HepG2 (cell line): Measurements from ENCODE around the gene STKLD1. TPM values are rescaled to one million over a fixed set of nuclear protein-coding genes. Genes with fewer than 3 reads are reported as not detected.
A peak's percentile ranks its signal among the peaks of the same experiment; 100 is the strongest.

Source experiments
- ADNP ChIP-seq: sonication (generic); formaldehyde crosslinking; IDR thresholded peaks from 2 replicates; pipeline ENCODE4 v1.4.0; 2020; ENCODE audit warnings: missing genetic modification reagents
- BRD4 ChIP-seq: sonication (generic); formaldehyde crosslinking; IDR thresholded peaks from 2 replicates; pipeline ENCODE4 v1.4.0; 2020; ENCODE audit warnings: missing genetic modification reagents
- FOXA1 ChIP-seq, 2 experiments: fragments of 450-650 bp in 1 of 2; sonication (generic) in 1 of 2; formaldehyde crosslinking in 1 of 2; IDR thresholded peaks; 2 replicates each; pipeline versions ENCODE4 v1.4.0 to v1.6.1; 2016 to 2020; ENCODE audit warnings: missing genetic modification reagents in 1 of 2
- FOXM1 ChIP-seq: sonication (generic); formaldehyde crosslinking; IDR thresholded peaks from 2 replicates; pipeline ENCODE4 v1.5.0; 2020; ENCODE audit warnings: missing genetic modification reagents
- IRF9 ChIP-seq: sonication (generic); formaldehyde crosslinking; IDR thresholded peaks from 2 replicates; pipeline ENCODE4 v1.8.0; 2022; ENCODE audit warnings: missing genetic modification reagents, mild to moderate bottlenecking, borderline replicate concordance
- MED1 ChIP-seq: sonication (generic); formaldehyde crosslinking; IDR thresholded peaks from 2 replicates; pipeline ENCODE4 v1.4.0; 2020; ENCODE audit warnings: missing genetic modification reagents
- MLX ChIP-seq: IDR thresholded peaks from 2 replicates; pipeline ENCODE4 v1.6.1; 2016
- MXD3 ChIP-seq: IDR thresholded peaks from 2 replicates; pipeline ENCODE4 v1.6.1; 2016; ENCODE audit warnings: mild to moderate bottlenecking, missing biosample characterization, missing genetic modification reagents
- NCOR1 ChIP-seq: fragments of 200-600 bp; sonication (generic); IDR thresholded peaks from 2 replicates; pipeline ENCODE4 v1.7.0; 2017; ENCODE audit warnings: antibody characterized with exemption, low read length, borderline replicate concordance
- NFIB ChIP-seq: sonication (generic); formaldehyde crosslinking; IDR thresholded peaks from 2 replicates; pipeline ENCODE4 v1.9.0; 2021; ENCODE audit warnings: missing genetic modification reagents, mild to moderate bottlenecking, borderline replicate concordance
- NR2F1 ChIP-seq, 2 experiments: fragments of 450-650 bp in 1 of 2; formaldehyde crosslinking in 1 of 2; IDR thresholded peaks; 2 replicates each; pipeline versions ENCODE4 v1.5.0 to v1.6.1; 2016 to 2020; ENCODE audit warnings: mild to moderate bottlenecking in 1 of 2, missing compliant biosample characterization in 1 of 2, missing genetic modification reagents in 1 of 2, moderate library complexity in 1 of 2
- TBX2 ChIP-seq: sonication (generic); formaldehyde crosslinking; IDR thresholded peaks from 2 replicates; pipeline ENCODE4 v1.5.0; 2020; ENCODE audit warnings: missing genetic modification reagents, mild to moderate bottlenecking, borderline replicate concordance
- TFE3 ChIP-seq: IDR thresholded peaks from 2 replicates; pipeline ENCODE4 v1.6.1; 2016
- ZBTB4 ChIP-seq: sonication (generic); formaldehyde crosslinking; IDR thresholded peaks from 2 replicates; pipeline ENCODE4 v1.4.0; 2020; ENCODE audit warnings: missing genetic modification reagents, mild to moderate bottlenecking, borderline replicate concordance
- ZFP62 ChIP-seq: sonication (generic); formaldehyde crosslinking; IDR thresholded peaks from 2 replicates; pipeline ENCODE4 v1.4.0; 2020; ENCODE audit warnings: missing genetic modification reagents
- ZFY ChIP-seq: sonication (generic); formaldehyde crosslinking; IDR thresholded peaks from 2 replicates; pipeline ENCODE4 v1.4.0; 2020; ENCODE audit warnings: missing genetic modification reagents
- ZNF225 ChIP-seq: sonication (generic); formaldehyde crosslinking; IDR thresholded peaks from 2 replicates; pipeline ENCODE4 v1.4.0; 2020; ENCODE audit warnings: mild to moderate bottlenecking, missing genetic modification reagents
- ZNF235 ChIP-seq: sonication (generic); formaldehyde crosslinking; IDR thresholded peaks from 2 replicates; pipeline ENCODE4 v1.8.1; 2023; ENCODE audit warnings: mild to moderate bottlenecking, missing genetic modification reagents, borderline replicate concordance
- ZNF563 ChIP-seq: sonication (generic); formaldehyde crosslinking; IDR thresholded peaks from 2 replicates; pipeline ENCODE4 v1.8.0; 2022; ENCODE audit warnings: mild to moderate bottlenecking, moderate library complexity, missing genetic modification reagents
- ZNF839 ChIP-seq: sonication (generic); formaldehyde crosslinking; IDR thresholded peaks from 2 replicates; pipeline ENCODE4 v1.4.0; 2020; ENCODE audit warnings: missing genetic modification reagents, mild to moderate bottlenecking, borderline replicate concordance
- ZSCAN30 ChIP-seq: sonication (generic); formaldehyde crosslinking; IDR thresholded peaks from 2 replicates; pipeline ENCODE4 v1.5.0; 2020; ENCODE audit warnings: mild to moderate bottlenecking, missing genetic modification reagents
- polyA plus RNA-seq, 8 experiments: library from polyadenylated mRNA; depleted of rRNA in 3 of 8; stranded (reverse) in 7 of 8; unstranded in 1 of 8; fragments of >200 nt; fragmentation: Illumina TruSeq in 4 of 8; extraction: Trizol in 4 of 8; gene quantifications; 2 replicates each; pipeline versions ENCODE4 v1.2.1 to v1.2.3, GENCODE V29; 2011 to 2016; ENCODE audit warnings: low read depth in 4 of 8, missing spikeins in 1 of 8, mixed read lengths in 1 of 8; ENCODE audit not compliant: insufficient read depth in 1 of 8
- total RNA-seq, 5 experiments: library from RNA; depleted of rRNA; stranded (reverse); fragments of >200 nt; fragmentation: Illumina TruSeq; extraction: Trizol; gene quantifications; 2 replicates each; pipeline ENCODE4 v1.2.3, GENCODE V29; 2016; ENCODE audit warnings: low read depth in 1 of 5
- TF ChIP-seq, protein P1 (sequence below): sonication (generic); formaldehyde crosslinking; IDR thresholded peaks from 2 replicates; pipeline ENCODE4 v1.4.0; 2020; ENCODE audit warnings: missing genetic modification reagents

STKLD1 gene
- total and polyA plus RNA-seq, 2 of the 13 experiments (the other 11 are each of a cell fraction or from before 2014, with no cell fraction given), result 1.5 to 2.2 TPM

- TF ChIP-seq ZNF839 (CRISPR knock-in tag) (0 out of 2 replicates have a peak, but pooled peaks have one; percentile 30), ZNF563 (CRISPR knock-in tag) (peak; percentile 61; the same call in 1 of the 2 replicates), ZNF235 (CRISPR knock-in tag) (no peak), NFIB (CRISPR knock-in tag) (no peak), FOXM1 (CRISPR knock-in tag) (no peak), TFE3 (CRISPR knock-in tag) (peak; percentile 74), NCOR1 (no peak), MXD3 (CRISPR knock-in tag) (no peak), NR2F1 (CRISPR knock-in tag; IDR thresholded peaks at IDR 0.05) (no peak), BRD4 (CRISPR knock-in tag) (no peak), ZFY (CRISPR knock-in tag) (peak; percentile 86), IRF9 (no peak; the same call in 1 of the 2 replicates), ZNF225 (CRISPR knock-in tag) (no peak), MED1 (CRISPR knock-in tag) (peak; percentile 77), ZSCAN30 (CRISPR knock-in tag) (no peak), MLX (CRISPR knock-in tag) (peak; percentile 85), ZFP62 (CRISPR knock-in tag) (no peak), TBX2 (CRISPR knock-in tag) (peak; percentile 42; the same call in 1 of the 2 replicates), ZBTB4 (CRISPR knock-in tag) (peak; percentile 79; the same call in 1 of the 2 replicates), ADNP (CRISPR knock-in tag) (0 out of 2 replicates have a peak, but pooled peaks have one; percentile 39), FOXA1 (IDR thresholded peaks at IDR 0.05) (no peak), FOXA1 (CRISPR knock-in tag; IDR thresholded peaks at IDR 0.05) (peak; percentile 52)
- TF ChIP-seq, protein P1, sequence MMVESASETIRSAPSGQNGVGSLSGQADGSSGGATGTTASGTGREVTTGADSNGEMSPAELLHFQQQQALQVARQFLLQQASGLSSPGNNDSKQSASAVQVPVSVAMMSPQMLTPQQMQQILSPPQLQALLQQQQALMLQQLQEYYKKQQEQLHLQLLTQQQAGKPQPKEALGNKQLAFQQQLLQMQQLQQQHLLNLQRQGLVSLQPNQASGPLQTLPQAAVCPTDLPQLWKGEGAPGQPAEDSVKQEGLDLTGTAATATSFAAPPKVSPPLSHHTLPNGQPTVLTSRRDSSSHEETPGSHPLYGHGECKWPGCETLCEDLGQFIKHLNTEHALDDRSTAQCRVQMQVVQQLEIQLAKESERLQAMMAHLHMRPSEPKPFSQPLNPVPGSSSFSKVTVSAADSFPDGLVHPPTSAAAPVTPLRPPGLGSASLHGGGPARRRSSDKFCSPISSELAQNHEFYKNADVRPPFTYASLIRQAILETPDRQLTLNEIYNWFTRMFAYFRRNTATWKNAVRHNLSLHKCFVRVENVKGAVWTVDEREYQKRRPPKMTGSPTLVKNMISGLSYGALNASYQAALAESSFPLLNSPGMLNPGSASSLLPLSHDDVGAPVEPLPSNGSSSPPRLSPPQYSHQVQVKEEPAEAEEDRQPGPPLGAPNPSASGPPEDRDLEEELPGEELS (CRISPR knock-in tag), result 0 out of 2 replicates have a peak, but pooled peaks have one; percentile 54
Observed at GRCh38 chr9:133386338-133386737, 10.2 kb downstream of the STKLD1 start (continued).
